ENCODE measurements around the gene NRP1. TPM values are rescaled to one million over a fixed set of nuclear protein-coding genes. Genes with fewer than 3 reads are reported as not detected.

NRP1 gene
- total and polyA plus RNA-seq, 2 donors: 36.9 to 172 TPM

- Histone ChIP-seq H3K36me3 (ENCODE audit: insufficient read depth) (no peaks in the 10 kb centered on the region), H3K4me3 (ENCODE audit: low read depth, low read length) (no peak overlapping the region), H3K4me1 (ENCODE audit: insufficient read depth) (no peaks in the 10 kb centered on the region), H3K27ac (ENCODE audit: low read depth) (no peak overlapping the region)
- DNase-seq (ENCODE audit: extremely low spot score): no peak
- WGBS: 93% methylated on average over 1 of the region's 1 CpG
Measured at GRCh38 chr10:33365301-33365700, 30.8 kb upstream of the NRP1 start.

- Histone ChIP-seq H3K4me1 (ENCODE audit: insufficient read depth) (no peaks in the 10 kb centered on the region), H3K36me3 (ENCODE audit: insufficient read depth) (no peaks in the 10 kb centered on the region), H3K27ac (ENCODE audit: low read depth) (no peak overlapping the region), H3K4me3 (ENCODE audit: low read depth, low read length) (no peak overlapping the region)
- no peak for DNase-seq (ENCODE audit: extremely low spot score)
Measured at GRCh38 chr10:33363106-33363505, 28.6 kb upstream of the NRP1 start.

GRCh38 chr10:33358016-33358415 is 23.5 kb upstream of the NRP1 start:
- Histone ChIP-seq H3K27ac (ENCODE audit: low read depth) (no peak overlapping the region), H3K4me1 (ENCODE audit: insufficient read depth) (no peaks in the 10 kb centered on the region), H3K4me3 (ENCODE audit: low read depth, low read length) (no peak overlapping the region), H3K36me3 (ENCODE audit: insufficient read depth) (no peaks in the 10 kb centered on the region)
- 70% methylated on average over 4 of the region's 4 CpGs for WGBS
- no peak for DNase-seq (ENCODE audit: extremely low spot score)

GRCh38 chr10:33355274-33355673 is 20.8 kb upstream of the NRP1 start:
- Histone ChIP-seq H3K4me3 (ENCODE audit: low read depth, low read length) (no peak overlapping the region), H3K4me1 (ENCODE audit: insufficient read depth) (no peaks in the 10 kb centered on the region), H3K27ac (ENCODE audit: low read depth) (no peak overlapping the region), H3K36me3 (ENCODE audit: insufficient read depth) (no peaks in the 10 kb centered on the region)
- WGBS: 68% methylated on average over 2 of the region's 2 CpGs
- no peak for DNase-seq (ENCODE audit: extremely low spot score)

GRCh38 chr10:33353853-33354252 is 19.4 kb upstream of the NRP1 start:
- no peak overlapping the region for H3K4me3 ChIP-seq (ENCODE audit: low read depth, low read length)
- no peaks in the 10 kb centered on the region for H3K4me1 ChIP-seq (ENCODE audit: insufficient read depth)
- H3K36me3 ChIP-seq (ENCODE audit: insufficient read depth): no peaks in the 10 kb centered on the region
- H3K27ac ChIP-seq (ENCODE audit: low read depth): no peak overlapping the region
- DNase-seq (ENCODE audit: extremely low spot score): no peak
- WGBS: 85% methylated on average over 3 of the region's 3 CpGs

GRCh38 chr10:33353334-33353733 is 18.9 kb upstream of the NRP1 start:
- no peak overlapping the region for H3K4me3 ChIP-seq (ENCODE audit: low read depth, low read length)
- no peaks in the 10 kb centered on the region for H3K36me3 ChIP-seq (ENCODE audit: insufficient read depth)
- no peak for DNase-seq (ENCODE audit: extremely low spot score)
- WGBS: 80% methylated on average over 8 of the region's 8 CpGs
- no peak overlapping the region for H3K27ac ChIP-seq (ENCODE audit: low read depth)
- no peaks in the 10 kb centered on the region for H3K4me1 ChIP-seq (ENCODE audit: insufficient read depth)

- no peak overlapping the region for H3K27ac ChIP-seq (ENCODE audit: low read depth)
- no peaks in the 10 kb centered on the region for H3K4me1 ChIP-seq (ENCODE audit: insufficient read depth)
- WGBS: 84% methylated on average over 3 of the region's 3 CpGs
- no peaks in the 10 kb centered on the region for H3K36me3 ChIP-seq (ENCODE audit: insufficient read depth)
- H3K4me3 ChIP-seq (ENCODE audit: low read depth, low read length): no peak overlapping the region
- no peak for DNase-seq (ENCODE audit: extremely low spot score)
Measured at GRCh38 chr10:33352615-33353014, 18.1 kb upstream of the NRP1 start.

GRCh38 chr10:33352175-33352574 is 17.7 kb upstream of the NRP1 start:
- Histone ChIP-seq H3K27ac (ENCODE audit: low read depth) (no peak overlapping the region), H3K36me3 (ENCODE audit: insufficient read depth) (no peaks in the 10 kb centered on the region), H3K4me3 (ENCODE audit: low read depth, low read length) (no peak overlapping the region), H3K4me1 (ENCODE audit: insufficient read depth) (no peaks in the 10 kb centered on the region)
- DNase-seq (ENCODE audit: extremely low spot score): no peak
- WGBS: 51% methylated on average over 3 of the region's 3 CpGs

- Histone ChIP-seq H3K27ac (ENCODE audit: low read depth) (no peak overlapping the region), H3K36me3 (ENCODE audit: insufficient read depth) (no peaks in the 10 kb centered on the region), H3K4me1 (ENCODE audit: insufficient read depth) (no peaks in the 10 kb centered on the region), H3K4me3 (ENCODE audit: low read depth, low read length) (no peak overlapping the region)
- 95% methylated on average over 2 of the region's 2 CpGs for WGBS
- no peak for DNase-seq (ENCODE audit: extremely low spot score)
Measured at GRCh38 chr10:33350041-33350440, 15.6 kb upstream of the NRP1 start.

GRCh38 chr10:33349268-33349667 is 14.8 kb upstream of the NRP1 start:
- Histone ChIP-seq H3K4me1 (ENCODE audit: insufficient read depth) (no peaks in the 10 kb centered on the region), H3K36me3 (ENCODE audit: insufficient read depth) (no peaks in the 10 kb centered on the region), H3K4me3 (ENCODE audit: low read depth, low read length) (no peak overlapping the region), H3K27ac (ENCODE audit: low read depth) (no peak overlapping the region)
- no peak for DNase-seq (ENCODE audit: extremely low spot score)

GRCh38 chr10:33347211-33347610 is 12.7 kb upstream of the NRP1 start:
- Histone ChIP-seq H3K4me1 (ENCODE audit: insufficient read depth) (no peaks in the 10 kb centered on the region), H3K36me3 (ENCODE audit: insufficient read depth) (no peaks in the 10 kb centered on the region), H3K27ac (ENCODE audit: low read depth) (no peak overlapping the region), H3K4me3 (ENCODE audit: low read depth, low read length) (no peak overlapping the region)
- 34% methylated on average over 2 of the region's 2 CpGs for whole genome bisulfite sequencing
- DNase-seq (ENCODE audit: extremely low spot score): no peak

GRCh38 chr10:33345236-33345635 is 10.8 kb upstream of the NRP1 start:
- DNase-seq (ENCODE audit: extremely low spot score): no peak
- no peaks in the 10 kb centered on the region for H3K4me1 ChIP-seq (ENCODE audit: insufficient read depth)
- H3K36me3 ChIP-seq (ENCODE audit: insufficient read depth): no peaks in the 10 kb centered on the region
- no peak overlapping the region for H3K27ac ChIP-seq (ENCODE audit: low read depth)
- H3K4me3 ChIP-seq (ENCODE audit: low read depth, low read length): no peak overlapping the region
- WGBS: 92% methylated on average over 5 of the region's 5 CpGs

GRCh38 chr10:33344676-33345075 is 10.2 kb upstream of the NRP1 start:
- no peaks in the 10 kb centered on the region for H3K36me3 ChIP-seq (ENCODE audit: insufficient read depth)
- no peak overlapping the region for H3K27ac ChIP-seq (ENCODE audit: low read depth)
- no peak for DNase-seq (ENCODE audit: extremely low spot score)
- 98% methylated on average over 2 of the region's 2 CpGs for WGBS
- H3K4me3 ChIP-seq (ENCODE audit: low read depth, low read length): no peak overlapping the region
- no peaks in the 10 kb centered on the region for H3K4me1 ChIP-seq (ENCODE audit: insufficient read depth)

GRCh38 chr10:33341637-33342036 is 7.2 kb upstream of the NRP1 start:
- no peak overlapping the region for H3K4me3 ChIP-seq (ENCODE audit: low read depth, low read length)
- 71% methylated on average over 1 of the region's 1 CpG for WGBS
- H3K4me1 ChIP-seq (ENCODE audit: insufficient read depth): no peaks in the 10 kb centered on the region
- no peaks in the 10 kb centered on the region for H3K36me3 ChIP-seq (ENCODE audit: insufficient read depth)
- DNase-seq (ENCODE audit: extremely low spot score): no peak
- H3K27ac ChIP-seq (ENCODE audit: low read depth): no peak overlapping the region

GRCh38 chr10:33337326-33337957 is 3.0 kb upstream of the NRP1 start:
- Histone ChIP-seq H3K36me3 (ENCODE audit: insufficient read depth) (no peaks in the 10 kb centered on the region), H3K4me1 (ENCODE audit: insufficient read depth) (no peaks in the 10 kb centered on the region), H3K27ac (ENCODE audit: low read depth) (no peak overlapping the region), H3K4me3 (ENCODE audit: low read depth, low read length) (no peak overlapping the region)
- 40% methylated on average over 11 of the region's 11 CpGs for WGBS
- no peak for DNase-seq (ENCODE audit: extremely low spot score)
